Measurements from ENCODE around the gene UCKL1.
A peak's percentile ranks its signal among the peaks of the same experiment; 100 is the strongest.

The UCKL1 gene

GRCh38 chr20:64000906-64001305 lies 44.7 kb upstream of the UCKL1 start:
- Histone ChIP-seq H3K9me3 (ENCODE audit: control insufficient read depth, low read length) (no peaks in the 10 kb centered on the region), H3K27ac (ENCODE audit: low read length, poor library complexity, severe bottlenecking) (no peak overlapping the region)
- WGBS, result 98% methylated on average over 12 of the region's 12 CpGs

DNA sequence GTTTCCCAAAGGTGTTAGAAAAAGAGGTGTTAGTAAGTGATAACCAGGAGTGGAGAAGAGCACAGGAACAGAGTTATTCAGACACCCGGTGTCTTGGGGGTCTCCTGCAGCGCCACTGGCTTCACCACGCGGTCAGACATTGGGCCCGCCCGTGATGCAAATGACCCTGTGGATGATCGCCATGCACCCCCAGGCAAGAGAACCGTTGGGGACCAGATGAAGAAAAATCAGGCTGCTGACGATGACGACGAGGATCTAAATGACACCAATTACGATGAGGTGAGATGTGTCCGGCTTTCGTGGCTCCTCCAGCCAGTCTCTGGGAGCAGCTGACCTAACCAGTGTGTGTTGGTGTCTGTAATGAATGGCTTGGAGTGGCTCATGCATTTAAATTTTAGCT lies 26.7 kb upstream of the UCKL1 start:
- no peak overlapping the region for H2AFZ ChIP-seq (ENCODE audit: low read depth, low read length)
- H3K9ac ChIP-seq (ENCODE audit: low read length), result peak overlapping the region; percentile 92
- H2BK12ac ChIP-seq (ENCODE audit: low read length in 2 of 2), result no peak overlapping the region
- WGBS, result 94% methylated on average over 14 of the region's 14 CpGs
- no peak overlapping the region for H3K18ac ChIP-seq (ENCODE audit: low read depth in 1 of 2, low read length in 2 of 2)
- H3K27me3 ChIP-seq (ENCODE audit: control insufficient read depth in 1 of 2, insufficient read depth in 1 of 2, low read length in 2 of 2), result no peaks in the 10 kb centered on the region
- no peaks in the 10 kb centered on the region for H3K9me3 ChIP-seq (ENCODE audit: control insufficient read depth, low read length)
- no peak overlapping the region for H3K4me3 ChIP-seq (ENCODE audit: insufficient read depth in 1 of 2, low read depth in 1 of 2, low read length in 2 of 2)
- H3K4me1 ChIP-seq (ENCODE audit: control insufficient read depth, insufficient read depth, low read depth, low read length), result peaks cover 35% of the 10 kb centered on the region
- H2BK5ac ChIP-seq (ENCODE audit: low read depth, low read length, poor library complexity, severe bottlenecking), result no peak overlapping the region
- H3K79me1 ChIP-seq (replicated peaks; ENCODE audit: low read length, poor library complexity, severe bottlenecking), result peaks cover 23% of the 10 kb centered on the region
- no peak overlapping the region for H3K4ac ChIP-seq (ENCODE audit: low read depth in 1 of 2, low read length in 2 of 2)
- no peak overlapping the region for H2AK5ac ChIP-seq (ENCODE audit: low read length, severe bottlenecking)
- no peak overlapping the region for H4K8ac ChIP-seq (ENCODE audit: low read length)
- no peak overlapping the region for H4K91ac ChIP-seq (ENCODE audit: low read length)
- peaks cover 35 to 47% of the 10 kb centered on the region in 2 experiments for H3K36me3 ChIP-seq (ENCODE audit: control insufficient read depth in 1 of 2, insufficient read depth in 2 of 2, low read depth in 1 of 2, low read length in 2 of 2)
- no peak overlapping the region for H3K23ac ChIP-seq (ENCODE audit: low read length in 2 of 2)
- no peak overlapping the region for H3K4me2 ChIP-seq (ENCODE audit: low read length, poor library complexity, severe bottlenecking)
- no peak overlapping the region for H3K27ac ChIP-seq (ENCODE audit: low read length, poor library complexity, severe bottlenecking)
- H2BK15ac ChIP-seq (ENCODE audit: low read depth, poor library complexity, severe bottlenecking), result no peak overlapping the region
- no peak for DNase-seq
- H3K14ac ChIP-seq (ENCODE audit: low read length in 2 of 2), result no peak overlapping the region
- no peak overlapping the region for H2BK120ac ChIP-seq (ENCODE audit: low read depth, low read length)

More at GRCh38 chr20:64000906-64001305, 44.7 kb upstream of the UCKL1 start:
- Histone ChIP-seq H3K4me3 (ENCODE audit: insufficient read depth in 1 of 2, low read depth in 1 of 2, low read length in 2 of 2) (no peak overlapping the region), H3K14ac (ENCODE audit: low read length in 2 of 2) (no peak overlapping the region), H4K8ac (ENCODE audit: low read length) (no peak overlapping the region), H2AFZ (ENCODE audit: low read depth, low read length) (no peak overlapping the region), H3K23ac (ENCODE audit: low read length in 2 of 2) (no peak overlapping the region), H3K4ac (ENCODE audit: low read depth in 1 of 2, low read length in 2 of 2) (no peak overlapping the region), H3K9ac (ENCODE audit: low read length) (no peak overlapping the region), H3K36me3 (ENCODE audit: control insufficient read depth in 1 of 2, insufficient read depth in 2 of 2, low read depth in 1 of 2, low read length in 2 of 2) (peaks cover 76 to 81% of the 10 kb centered on the region in 2 experiments), H3K4me2 (ENCODE audit: low read length, poor library complexity, severe bottlenecking) (no peak overlapping the region), H3K27me3 (ENCODE audit: control insufficient read depth in 1 of 2, insufficient read depth in 1 of 2, low read length in 2 of 2) (no peaks in the 10 kb centered on the region), H3K4me1 (ENCODE audit: control insufficient read depth, insufficient read depth, low read depth, low read length) (peaks cover 2% of the 10 kb centered on the region), H2BK5ac (ENCODE audit: low read depth, low read length, poor library complexity, severe bottlenecking) (no peak overlapping the region), H3K18ac (ENCODE audit: low read depth in 1 of 2, low read length in 2 of 2) (no peak overlapping the region), H2BK120ac (ENCODE audit: low read depth, low read length) (no peak overlapping the region), H2BK15ac (ENCODE audit: low read depth, poor library complexity, severe bottlenecking) (no peak overlapping the region), H4K91ac (ENCODE audit: low read length) (peak overlapping the region; percentile 32), H2BK12ac (ENCODE audit: low read length in 2 of 2) (no peak overlapping the region), H2AK5ac (ENCODE audit: low read length, severe bottlenecking) (no peak overlapping the region), H3K79me1 (replicated peaks; ENCODE audit: low read length, poor library complexity, severe bottlenecking) (peaks cover 30% of the 10 kb centered on the region)
- no peak for DNase-seq

DNA sequence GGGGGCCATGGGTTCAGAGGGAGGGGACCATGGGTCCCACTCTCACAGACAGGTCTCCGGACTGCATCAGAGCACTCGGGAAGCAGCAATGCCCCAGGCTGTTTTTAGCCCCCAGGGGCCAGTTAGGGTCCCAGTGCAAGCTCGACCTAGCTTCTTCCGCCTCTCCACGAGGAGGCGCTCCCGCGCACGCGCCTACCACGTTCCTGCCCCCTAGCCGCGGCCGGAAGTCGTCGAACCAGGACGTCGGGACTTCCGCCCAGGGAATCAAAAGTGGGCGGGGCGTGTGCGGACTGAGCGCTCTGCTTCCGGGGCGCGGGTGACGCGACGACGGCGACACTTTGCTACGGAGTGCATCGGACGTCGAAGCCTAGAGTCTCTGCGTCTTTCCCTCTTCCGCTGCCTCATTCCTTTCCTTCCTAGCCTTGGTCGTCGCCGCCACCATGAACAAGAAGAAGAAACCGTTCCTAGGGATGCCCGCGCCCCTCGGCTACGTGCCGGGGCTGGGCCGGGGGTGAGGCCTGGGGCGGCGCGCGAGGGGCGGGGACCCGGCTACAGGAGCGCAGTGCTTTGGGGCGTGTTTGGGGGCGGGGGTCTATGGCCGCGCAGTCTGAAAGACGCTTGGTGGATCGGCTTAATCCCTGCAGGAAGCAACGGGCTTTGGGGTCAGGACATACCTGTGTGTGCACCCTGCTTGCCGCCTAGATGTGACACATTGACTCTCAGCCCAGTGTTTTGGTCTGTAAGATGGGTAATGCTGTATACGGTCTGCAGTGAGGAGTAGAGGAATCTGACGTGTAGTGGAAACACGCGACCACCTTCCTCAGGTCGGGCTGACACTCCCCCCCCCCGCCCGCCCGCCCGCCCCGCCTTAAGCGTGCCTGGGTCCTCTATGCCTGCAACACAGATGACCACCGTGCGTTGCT lies 24.9 kb upstream of the UCKL1 start, which contains the start of gene PRPF6:
PRPF6 (plus strand) TSS at position 327 of the 923 bp plus-strand sequence; CDS start at position 441, 114 bp downstream.
- Histone ChIP-seq H3K14ac (ENCODE audit: low read length in 2 of 2) (peak within 1 kb of the TSS in 1 of 2 experiments; percentile 76), H3K4ac (ENCODE audit: low read depth in 1 of 2, low read length in 2 of 2) (peak within 1 kb of the TSS; percentile 21 to 86)

DNA sequence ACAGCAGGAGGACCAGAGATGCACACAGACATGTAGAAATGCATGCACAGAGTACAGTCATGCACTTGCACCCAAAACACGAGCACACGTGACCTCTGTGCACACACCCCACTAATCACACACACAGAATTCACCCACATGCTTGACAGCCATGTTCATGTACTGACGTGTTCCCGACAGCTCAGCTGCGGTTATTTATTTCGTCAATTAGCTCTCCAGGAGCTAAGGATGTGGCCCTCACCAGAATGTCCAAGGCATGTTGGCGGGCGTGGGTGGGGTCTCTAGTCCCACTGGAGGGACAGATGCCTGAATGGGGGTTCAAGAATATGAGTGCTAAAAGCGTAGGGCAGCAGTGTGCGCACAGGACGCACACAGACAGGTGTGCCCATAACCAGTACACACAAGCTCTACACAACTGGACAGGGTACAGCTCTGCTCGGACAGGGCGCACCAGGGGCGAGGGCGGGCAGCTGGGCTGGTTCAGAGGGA lies 24.1 kb upstream of the UCKL1 start:
- 92% methylated on average over 12 of the region's 15 CpGs for WGBS

More for the DNA sequence above, 24.9 kb upstream of the UCKL1 start, which contains the start of gene PRPF6:
- Histone ChIP-seq H3K4me2 (ENCODE audit: low read length, poor library complexity, severe bottlenecking) (peak within 1 kb of the TSS; percentile 95), H3K27ac (ENCODE audit: low read length, poor library complexity, severe bottlenecking) (peak within 1 kb of the TSS; percentile 36), H3K18ac (ENCODE audit: low read depth in 1 of 2, low read length in 2 of 2) (peak within 1 kb of the TSS; percentile 41 to 77), H3K27me3 (ENCODE audit: control insufficient read depth in 1 of 2, insufficient read depth in 1 of 2, low read length in 2 of 2) (no peaks in the 10 kb centered on the region), H3K9ac (ENCODE audit: low read length) (peak within 1 kb of the TSS; percentile 92), H2AFZ (ENCODE audit: low read depth, low read length) (peak within 1 kb of the TSS; percentile 88), H2BK12ac (ENCODE audit: low read length in 2 of 2) (peak within 1 kb of the TSS in 1 of 2 experiments; percentile 94), H4K8ac (ENCODE audit: low read length) (peak within 1 kb of the TSS; percentile 96), H3K4me3 (ENCODE audit: insufficient read depth in 1 of 2, low read depth in 1 of 2, low read length in 2 of 2) (peak within 1 kb of the TSS; percentile 77 to 98), H3K4me1 (ENCODE audit: control insufficient read depth, insufficient read depth, low read depth, low read length) (peaks cover 47% of the 10 kb centered on the region), H3K9me3 (ENCODE audit: control insufficient read depth, low read length) (no peaks in the 10 kb centered on the region), H3K23ac (ENCODE audit: low read length in 2 of 2) (no peak within 1 kb of the TSS), H2BK120ac (ENCODE audit: low read depth, low read length) (peak within 1 kb of the TSS; percentile 62), H2AK5ac (ENCODE audit: low read length, severe bottlenecking) (no peak within 1 kb of the TSS), H3K36me3 (ENCODE audit: control insufficient read depth in 1 of 2, insufficient read depth in 2 of 2, low read depth in 1 of 2, low read length in 2 of 2) (peaks cover 22 to 31% of the 10 kb centered on the region in 2 experiments), H3K79me1 (replicated peaks; ENCODE audit: low read length, poor library complexity, severe bottlenecking) (peaks cover 16% of the 10 kb centered on the region), H2BK5ac (ENCODE audit: low read depth, low read length, poor library complexity, severe bottlenecking) (no peak within 1 kb of the TSS), H2BK15ac (ENCODE audit: low read depth, poor library complexity, severe bottlenecking) (no peak within 1 kb of the TSS), H4K91ac (ENCODE audit: low read length) (peak within 1 kb of the TSS; percentile 96)
- WGBS, result 2% methylated on average over 65 of the region's 75 CpGs
- DNase-seq, result peak; percentile 94

More for the DNA sequence above, 24.1 kb upstream of the UCKL1 start:
- no peak overlapping the region for H3K23ac ChIP-seq (ENCODE audit: low read length in 2 of 2)
- H2BK120ac ChIP-seq (ENCODE audit: low read depth, low read length), result peak overlapping the region; percentile 62
- H3K4me1 ChIP-seq (ENCODE audit: control insufficient read depth, insufficient read depth, low read depth, low read length), result peaks cover 47% of the 10 kb centered on the region
- H3K9me3 ChIP-seq (ENCODE audit: control insufficient read depth, low read length), result no peaks in the 10 kb centered on the region
- peak overlapping the region; percentile 77 to 98 for H3K4me3 ChIP-seq (ENCODE audit: insufficient read depth in 1 of 2, low read depth in 1 of 2, low read length in 2 of 2)
- peak overlapping the region; percentile 92 for H3K9ac ChIP-seq (ENCODE audit: low read length)
- no peak overlapping the region for H2BK15ac ChIP-seq (ENCODE audit: low read depth, poor library complexity, severe bottlenecking)
- no peaks in the 10 kb centered on the region for H3K27me3 ChIP-seq (ENCODE audit: control insufficient read depth in 1 of 2, insufficient read depth in 1 of 2, low read length in 2 of 2)
- H3K18ac ChIP-seq (ENCODE audit: low read depth in 1 of 2, low read length in 2 of 2), result peak overlapping the region; percentile 41 to 71
- peaks cover 19% of the 10 kb centered on the region for H3K79me1 ChIP-seq (replicated peaks; ENCODE audit: low read length, poor library complexity, severe bottlenecking)
- peaks cover 23 to 24% of the 10 kb centered on the region in 2 experiments for H3K36me3 ChIP-seq (ENCODE audit: control insufficient read depth in 1 of 2, insufficient read depth in 2 of 2, low read depth in 1 of 2, low read length in 2 of 2)
- peak overlapping the region; percentile 96 for H4K8ac ChIP-seq (ENCODE audit: low read length)
- peak overlapping the region; percentile 21 to 86 for H3K4ac ChIP-seq (ENCODE audit: low read depth in 1 of 2, low read length in 2 of 2)
- peak overlapping the region; percentile 95 for H3K4me2 ChIP-seq (ENCODE audit: low read length, poor library complexity, severe bottlenecking)
- peak overlapping the region in 1 of 2 experiments; percentile 76 for H3K14ac ChIP-seq (ENCODE audit: low read length in 2 of 2)
- H2BK12ac ChIP-seq (ENCODE audit: low read length in 2 of 2), result peak overlapping the region in 1 of 2 experiments; percentile 94
- no peak overlapping the region for H2AK5ac ChIP-seq (ENCODE audit: low read length, severe bottlenecking)
- peak overlapping the region; percentile 36 for H3K27ac ChIP-seq (ENCODE audit: low read length, poor library complexity, severe bottlenecking)
- H2AFZ ChIP-seq (ENCODE audit: low read depth, low read length), result peak overlapping the region; percentile 78
- peak overlapping the region; percentile 96 for H4K91ac ChIP-seq (ENCODE audit: low read length)
- no peak overlapping the region for H2BK5ac ChIP-seq (ENCODE audit: low read depth, low read length, poor library complexity, severe bottlenecking)
- no peak for DNase-seq

All from mesenchymal stem cell (in vitro differentiated cells and primary cell).